ENCODE results near the gene EMP2. TPM values are rescaled to one million over a fixed set of nuclear protein-coding genes. Genes with fewer than 3 reads are reported as not detected.

EMP2 gene
- polyA plus RNA-seq, 1 donor from 2014 or later = 0.14 TPM

- Histone ChIP-seq H3F3A (ENCODE audit: insufficient read depth, low read length, poor library complexity, severe bottlenecking) (no peaks in the 10 kb centered on the region), H3K27ac (ENCODE audit: low read length) (no peak overlapping the region), H3K9me3 (ENCODE audit: low read length) (no peaks in the 10 kb centered on the region), H4K20me1 (ENCODE audit: insufficient read depth) (no peaks in the 10 kb centered on the region), H3K4me2 (ENCODE audit: low read length) (no peak overlapping the region), H3K4me3 (ENCODE audit: low read length) (no peak overlapping the region), H3K79me2 (replicated peaks; ENCODE audit: insufficient read depth, low read length) (no peaks in the 10 kb centered on the region), H3K9ac (ENCODE audit: low read length) (no peak overlapping the region), H3K36me3 (ENCODE audit: insufficient read depth, low read length) (no peaks in the 10 kb centered on the region), H3K9me2 (ENCODE audit: insufficient read depth, low read length) (no peaks in the 10 kb centered on the region), H2AFZ (ENCODE audit: low read depth, low read length) (no peak overlapping the region), H3K27me3 (ENCODE audit: insufficient read depth, low read depth, low read length) (no peaks in the 10 kb centered on the region)
- no peak for TF ChIP-seq EP300 (conservative IDR thresholded peaks at IDR 0.05; ENCODE audit: poor library complexity, severe bottlenecking)
- TF ChIP-seq CTCF (IDR thresholded peaks at IDR 0.05; ENCODE audit: poor library complexity, severe bottlenecking) = no peak
- TF ChIP-seq POLR2AphosphoS5 (IDR thresholded peaks at IDR 0.05) = no peak
- no peak for TF ChIP-seq SMC3 (conservative IDR thresholded peaks at IDR 0.05; ENCODE audit: poor library complexity)
- no peak for TF ChIP-seq RAD21 (conservative IDR thresholded peaks at IDR 0.05)
- TF ChIP-seq TAF1 (IDR thresholded peaks at IDR 0.05; ENCODE audit: low read depth) = no peak
- TF ChIP-seq REST (IDR thresholded peaks at IDR 0.05; ENCODE audit: borderline replicate concordance) = no peak
- no peak for TF ChIP-seq MXI1 (conservative IDR thresholded peaks at IDR 0.05; ENCODE audit: poor library complexity, severe bottlenecking)
- no peak for TF ChIP-seq EZH2 (IDR thresholded peaks at IDR 0.05; ENCODE audit: borderline replicate concordance, insufficient read depth, low read length, poor library complexity, severe bottlenecking)
These were observed 28.1 kb downstream of the EMP2 start for GRCh38 chr16:10552281-10552680.

GRCh38 chr16:10551881-10552280, 28.5 kb downstream of the EMP2 start:
- no peaks in the 10 kb centered on the region for H3K9me3 ChIP-seq (ENCODE audit: low read length)
- H3K27ac ChIP-seq (ENCODE audit: low read length) = no peak overlapping the region
- no peak overlapping the region for H3K9ac ChIP-seq (ENCODE audit: low read length)
- no peaks in the 10 kb centered on the region for H3K36me3 ChIP-seq (ENCODE audit: insufficient read depth, low read length)
- H3K4me2 ChIP-seq (ENCODE audit: low read length) = no peak overlapping the region
- no peaks in the 10 kb centered on the region for H3K79me2 ChIP-seq (replicated peaks; ENCODE audit: insufficient read depth, low read length)
- no peaks in the 10 kb centered on the region for H4K20me1 ChIP-seq (ENCODE audit: insufficient read depth)
- no peaks in the 10 kb centered on the region for H3F3A ChIP-seq (ENCODE audit: insufficient read depth, low read length, poor library complexity, severe bottlenecking)
- no peak overlapping the region for H3K4me3 ChIP-seq (ENCODE audit: low read length)
- no peak overlapping the region for H2AFZ ChIP-seq (ENCODE audit: low read depth, low read length)
- no peaks in the 10 kb centered on the region for H3K27me3 ChIP-seq (ENCODE audit: insufficient read depth, low read depth, low read length)
- H3K9me2 ChIP-seq (ENCODE audit: insufficient read depth, low read length) = no peaks in the 10 kb centered on the region
- no peak for TF ChIP-seq REST (IDR thresholded peaks at IDR 0.05; ENCODE audit: borderline replicate concordance)

All from neural cell (in vitro differentiated cells).